Central memory CD4-positive, alpha-beta T cell (primary cell): ENCODE measurements around the gene SLC17A9.

Experiments
- DNase-seq: peaks from one replicate; pipeline ENCODE4 v3.0.0; 2022

SLC17A9 gene

GRCh38 chr20:63005365-63005861 lies 52.9 kb downstream of the SLC17A9 start:
- DNase-seq = no peak

- DNase-seq = no peak
Measured at GRCh38 chr20:63005862-63006539, 53.5 kb downstream of the SLC17A9 start.

- no peak for DNase-seq
Measured at GRCh38 chr20:63006540-63007359, 54.2 kb downstream of the SLC17A9 start, which contains the start of gene BHLHE23. TSS of gene BHLHE23 (minus strand) at chr20:63006964. CDS start at chr20:63006774, 190 bp downstream.

DNA sequence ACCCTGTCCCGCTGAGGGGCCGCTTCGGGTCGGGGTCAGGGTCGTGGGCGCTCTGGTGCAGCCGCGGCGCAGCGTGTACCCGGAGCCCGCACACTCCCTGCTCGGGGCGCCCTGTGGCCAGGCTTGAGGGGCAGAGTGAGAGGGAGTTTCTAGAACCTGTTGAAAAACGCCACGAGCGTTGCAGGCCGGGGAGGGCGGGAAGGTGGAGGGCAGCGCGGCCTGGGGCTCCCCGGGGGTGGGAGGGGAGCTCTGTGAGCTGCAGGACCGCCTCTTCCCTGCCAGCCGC lies 54.8 kb downstream of the SLC17A9 start:
- no peak for DNase-seq

DNA sequence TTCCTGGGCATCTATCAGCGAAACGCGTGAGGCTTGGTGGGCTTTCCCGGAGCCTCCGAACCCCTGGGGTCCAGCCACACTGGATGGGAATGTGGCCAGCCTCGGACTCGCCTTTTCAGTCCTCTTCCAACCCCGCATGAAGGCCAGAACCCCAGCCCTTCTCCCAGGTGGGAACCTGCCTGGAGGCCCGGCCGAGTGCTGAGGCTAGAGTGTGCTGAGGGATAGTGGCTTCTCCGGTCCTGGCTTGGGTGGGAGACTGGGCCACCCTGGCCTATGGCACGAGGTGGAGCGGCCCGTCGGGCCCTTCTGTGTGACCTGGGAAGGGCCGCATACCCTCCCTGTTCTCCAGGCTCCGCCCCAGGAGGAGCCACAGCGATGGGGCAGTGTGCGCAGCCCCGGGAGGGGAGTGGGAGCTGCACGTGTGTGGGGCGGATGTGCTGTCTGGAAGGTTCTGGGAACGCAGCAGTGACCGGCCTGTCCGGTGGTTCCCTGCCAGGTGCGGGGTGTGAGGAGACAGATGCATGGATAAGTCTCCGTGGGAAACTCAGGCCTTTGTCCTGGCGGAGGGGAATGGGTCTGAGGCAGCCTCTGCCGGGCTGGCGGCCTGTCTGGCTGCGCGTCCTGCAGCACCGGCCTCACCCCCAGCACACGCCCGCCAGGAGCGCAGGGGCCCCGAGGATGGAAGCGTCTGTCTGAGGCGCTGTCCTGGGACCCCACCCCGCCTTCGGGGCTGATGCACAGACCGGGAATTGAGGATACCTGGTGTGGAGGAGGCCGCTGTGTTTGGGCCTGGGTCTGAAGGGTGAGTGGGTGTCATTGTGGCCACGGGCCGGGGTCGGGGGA lies 55.4 kb downstream of the SLC17A9 start:
- DNase-seq = no peak

- no peak for DNase-seq
Measured at GRCh38 chr20:63008541-63009044, 56.1 kb downstream of the SLC17A9 start.

DNA sequence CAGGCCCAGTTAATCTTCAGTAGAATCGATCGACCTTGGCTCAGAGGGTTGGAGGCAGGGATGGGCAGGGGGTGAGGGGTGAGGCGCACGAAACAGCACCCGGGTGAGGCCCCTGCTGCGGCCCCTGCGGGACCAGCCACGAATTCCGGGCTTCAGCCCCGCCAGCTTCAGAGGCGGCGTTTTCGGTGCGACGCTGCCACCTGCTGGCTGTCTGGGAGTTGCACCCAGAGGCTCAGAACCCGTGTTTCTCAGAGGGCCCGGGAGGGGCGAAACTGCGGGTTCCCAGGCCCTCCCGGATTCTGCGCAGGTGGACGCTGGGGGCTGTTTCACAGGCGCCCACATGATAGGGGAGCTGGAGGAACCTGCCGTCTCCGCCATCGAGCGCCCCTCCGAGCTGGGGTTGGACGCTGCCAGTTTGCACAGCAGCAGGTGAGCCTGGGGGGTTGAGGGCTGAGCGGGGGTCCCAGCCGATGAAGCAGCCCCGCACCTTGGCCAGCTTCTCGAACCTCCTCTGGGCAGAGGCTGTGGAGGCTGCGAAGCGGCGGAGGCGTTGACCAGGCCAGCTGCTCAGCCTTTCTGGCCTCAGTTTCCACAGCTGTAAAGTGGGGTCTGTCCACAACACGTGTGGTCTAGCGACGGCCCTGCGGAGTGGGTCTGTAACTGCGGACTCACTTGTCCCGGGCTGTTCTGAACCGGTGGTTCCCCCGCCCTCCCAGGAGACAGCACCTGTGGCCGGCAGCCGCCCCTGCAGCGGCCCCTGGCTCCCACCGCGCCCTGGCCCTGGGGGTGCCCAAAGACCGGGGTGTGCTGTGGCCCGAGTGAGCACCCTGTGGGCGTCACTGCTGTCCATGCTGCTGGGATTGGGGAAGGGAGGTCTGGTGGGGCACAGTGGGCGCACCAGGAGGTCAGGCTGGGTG lies 56.8 kb downstream of the SLC17A9 start:
- peak; percentile 71 for DNase-seq

GRCh38 chr20:63009988-63010769 lies 57.7 kb downstream of the SLC17A9 start:
- DNase-seq = peak; percentile 76

DNA sequence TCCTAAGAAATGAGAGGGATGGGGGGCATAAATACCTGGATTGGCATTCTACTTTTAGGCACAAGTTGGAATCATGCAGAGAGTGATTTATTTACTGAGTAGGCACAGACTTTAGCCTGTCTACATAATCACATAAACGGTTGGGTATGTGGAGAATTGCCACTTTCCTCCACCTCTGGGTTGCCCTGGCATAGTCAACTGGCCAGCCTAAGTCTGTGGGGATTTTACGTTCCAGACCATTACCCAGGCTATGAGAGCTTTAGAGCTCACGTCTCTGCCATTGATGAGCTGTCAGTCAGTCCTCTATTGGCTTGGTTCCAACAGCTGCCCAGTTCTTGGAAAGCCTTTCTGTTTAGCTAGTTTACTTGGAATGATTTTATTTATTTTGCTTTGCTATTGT lies 59.3 kb downstream of the SLC17A9 start:
- DNase-seq = no peak

DNA sequence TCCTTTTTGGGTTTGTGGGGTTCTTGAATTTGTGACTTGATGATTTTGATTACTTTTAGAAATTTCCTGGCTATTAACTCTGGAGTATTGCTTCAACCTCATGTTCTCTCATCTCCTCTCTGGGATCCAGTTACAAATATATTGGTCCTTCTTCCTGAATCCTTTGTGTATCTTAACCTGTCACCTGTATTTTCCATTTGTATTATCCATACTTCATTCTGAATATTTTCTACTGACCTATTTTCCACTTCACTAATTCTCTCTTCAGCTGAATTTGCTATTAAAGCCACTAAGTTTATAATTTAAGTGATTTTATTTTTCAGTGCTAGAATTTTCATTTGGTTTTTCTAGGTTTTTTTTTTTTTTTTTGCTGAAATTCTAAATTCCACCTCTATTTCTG lies 60.7 kb downstream of the SLC17A9 start:
- no peak for DNase-seq

GRCh38 chr20:63014287-63014686 lies 61.8 kb downstream of the SLC17A9 start:
- no peak for DNase-seq

GRCh38 chr20:63014710-63015109 lies 62.2 kb downstream of the SLC17A9 start:
- DNase-seq = no peak

- no peak for DNase-seq
Measured at GRCh38 chr20:63015147-63015661, 62.7 kb downstream of the SLC17A9 start.

DNA sequence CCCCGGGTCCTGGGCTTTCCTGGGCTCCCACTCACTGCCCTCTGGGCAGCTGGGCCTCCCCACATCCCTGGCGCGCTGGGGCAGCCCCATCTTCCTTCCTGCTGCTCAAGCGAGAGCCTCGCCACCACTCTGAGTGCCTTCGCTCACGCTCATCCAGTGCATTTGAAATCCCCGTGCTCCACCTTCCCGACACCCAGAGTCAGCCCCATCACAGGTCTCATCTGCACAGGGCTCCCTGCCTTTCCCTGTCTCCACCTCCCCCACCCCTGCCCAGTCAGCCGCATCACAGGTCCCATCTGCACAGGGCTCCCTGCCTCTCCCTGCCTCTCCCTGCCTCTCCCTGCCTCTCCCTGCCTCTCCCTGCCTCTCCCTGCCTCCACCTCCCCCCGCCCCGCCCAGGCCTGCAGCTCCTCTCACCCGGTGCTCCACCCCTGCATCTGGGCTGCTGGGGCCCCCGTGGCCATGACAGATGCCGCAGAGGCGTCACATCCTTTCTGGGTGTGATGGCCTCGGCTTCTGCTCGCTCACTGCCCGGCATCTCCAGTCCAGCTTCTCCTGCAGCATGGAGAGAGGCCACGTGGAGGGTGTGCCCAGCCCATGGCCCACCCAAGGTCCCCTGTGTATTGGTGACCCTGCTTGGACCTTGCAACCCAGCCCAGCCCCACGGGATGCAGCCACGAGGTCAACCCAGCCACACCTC lies 63.3 kb downstream of the SLC17A9 start:
- no peak for DNase-seq

GRCh38 chr20:63016514-63017075 lies 64.1 kb downstream of the SLC17A9 start:
- DNase-seq = no peak

- no peak for DNase-seq
Measured at GRCh38 chr20:63017076-63017825, 64.7 kb downstream of the SLC17A9 start.

- DNase-seq = no peak
Measured at GRCh38 chr20:63017826-63018411, 65.4 kb downstream of the SLC17A9 start.
